ENCODE measurements around the gene RPAP3. TPM values are rescaled to one million over a fixed set of nuclear protein-coding genes. Genes with fewer than 3 reads are reported as not detected.
A peak's percentile ranks its signal among the peaks of the same experiment; 100 is the strongest.

Gene RPAP3
- total RNA-seq, 2 donors from 2014 or later: 15.0 to 26.5 TPM

DNA sequence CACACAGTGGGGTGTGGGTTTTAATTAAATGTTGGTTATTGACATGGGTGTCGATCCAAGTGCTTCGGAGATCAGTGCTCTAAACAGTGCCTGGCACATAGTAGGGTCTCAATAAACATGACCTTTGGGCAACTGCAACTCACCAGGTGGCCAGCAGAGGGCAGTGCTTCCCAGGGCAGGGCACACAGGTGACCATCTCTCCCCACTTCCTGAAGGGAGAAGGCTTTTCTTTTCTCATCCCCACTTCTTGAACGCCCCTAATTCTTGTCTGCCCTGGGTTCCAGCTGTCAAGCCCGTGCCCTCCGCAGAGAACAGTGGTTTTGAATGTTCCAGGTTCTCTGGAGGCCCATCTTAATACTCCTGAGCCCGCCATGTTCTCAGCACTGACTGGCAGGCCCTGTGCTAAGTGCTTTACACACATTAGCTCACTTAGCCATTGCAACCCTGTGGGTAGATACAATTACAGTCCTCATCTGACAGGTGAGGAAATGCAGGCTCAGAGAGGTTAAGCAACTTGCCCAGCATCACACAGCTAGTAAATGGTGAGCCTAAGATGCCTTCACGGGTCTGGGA is 36.5 kb upstream of the RPAP3 start:
- intact Hi-C loops (cut with DNase I): loop anchor here (5.0 kb wide), 1 partner anchor 35 kb away; no protein-coding TSS in a partner anchor
- peak; percentile 15 for TF ChIP-seq POLR2AphosphoS5 (IDR thresholded peaks at IDR 0.05)
- no peak for TF ChIP-seq POLR2A (IDR thresholded peaks at IDR 0.05)
- TF ChIP-seq, protein P1, sequence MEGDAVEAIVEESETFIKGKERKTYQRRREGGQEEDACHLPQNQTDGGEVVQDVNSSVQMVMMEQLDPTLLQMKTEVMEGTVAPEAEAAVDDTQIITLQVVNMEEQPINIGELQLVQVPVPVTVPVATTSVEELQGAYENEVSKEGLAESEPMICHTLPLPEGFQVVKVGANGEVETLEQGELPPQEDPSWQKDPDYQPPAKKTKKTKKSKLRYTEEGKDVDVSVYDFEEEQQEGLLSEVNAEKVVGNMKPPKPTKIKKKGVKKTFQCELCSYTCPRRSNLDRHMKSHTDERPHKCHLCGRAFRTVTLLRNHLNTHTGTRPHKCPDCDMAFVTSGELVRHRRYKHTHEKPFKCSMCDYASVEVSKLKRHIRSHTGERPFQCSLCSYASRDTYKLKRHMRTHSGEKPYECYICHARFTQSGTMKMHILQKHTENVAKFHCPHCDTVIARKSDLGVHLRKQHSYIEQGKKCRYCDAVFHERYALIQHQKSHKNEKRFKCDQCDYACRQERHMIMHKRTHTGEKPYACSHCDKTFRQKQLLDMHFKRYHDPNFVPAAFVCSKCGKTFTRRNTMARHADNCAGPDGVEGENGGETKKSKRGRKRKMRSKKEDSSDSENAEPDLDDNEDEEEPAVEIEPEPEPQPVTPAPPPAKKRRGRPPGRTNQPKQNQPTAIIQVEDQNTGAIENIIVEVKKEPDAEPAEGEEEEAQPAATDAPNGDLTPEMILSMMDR (IDR thresholded peaks at IDR 0.05): peak; percentile 94 to 99 (median 94)

DNA sequence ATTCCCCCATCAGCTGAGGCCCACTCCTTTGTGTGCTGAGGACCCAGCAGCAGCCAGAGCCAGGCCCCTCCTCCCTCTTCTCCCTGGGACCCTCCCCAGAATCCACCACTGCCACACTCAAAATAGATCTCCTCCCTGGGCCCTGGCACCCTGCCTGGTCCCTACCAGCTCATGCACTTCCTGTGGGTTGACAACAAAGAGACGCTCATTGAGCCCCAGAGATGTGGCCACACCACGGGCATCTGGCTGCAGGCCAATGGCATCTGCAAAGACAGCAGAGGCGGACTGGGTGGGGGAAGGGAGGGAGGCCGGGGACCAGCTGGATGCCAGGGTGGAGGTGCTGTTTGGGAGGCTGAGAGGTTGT is 35.5 kb upstream of the RPAP3 start:
- Histone ChIP-seq H3K9me3 (no peaks in the 10 kb centered on the region), H3K27ac (no peak overlapping the region), H3K4me1 (replicated peaks) (no peaks in the 10 kb centered on the region), H3K27me3 (replicated peaks; ENCODE audit: insufficient read depth) (no peaks in the 10 kb centered on the region), H3K36me3 (no peaks in the 10 kb centered on the region), H3K4me3 (no peak overlapping the region)
- WGBS: 28% methylated on average over 4 of the region's 4 CpGs
- TF ChIP-seq, protein P1 (IDR thresholded peaks at IDR 0.05): no peak
- DNase-seq (ENCODE audit: low spot score): no peak
- intact Hi-C loops (cut with DNase I): loop anchor here (5.0 kb wide), 1 partner anchor 36 kb away; no protein-coding TSS in a partner anchor

More for the DNA sequence above, 36.5 kb upstream of the RPAP3 start:
- Histone ChIP-seq H3K4me1 (replicated peaks) (no peaks in the 10 kb centered on the region), H3K4me3 (no peak overlapping the region), H3K36me3 (no peaks in the 10 kb centered on the region), H3K27me3 (replicated peaks; ENCODE audit: insufficient read depth) (no peaks in the 10 kb centered on the region), H3K9me3 (no peaks in the 10 kb centered on the region), H3K27ac (no peak overlapping the region)
- WGBS: 78% methylated on average over 7 of the region's 7 CpGs
- DNase-seq (ENCODE audit: low spot score): no peak

DNA sequence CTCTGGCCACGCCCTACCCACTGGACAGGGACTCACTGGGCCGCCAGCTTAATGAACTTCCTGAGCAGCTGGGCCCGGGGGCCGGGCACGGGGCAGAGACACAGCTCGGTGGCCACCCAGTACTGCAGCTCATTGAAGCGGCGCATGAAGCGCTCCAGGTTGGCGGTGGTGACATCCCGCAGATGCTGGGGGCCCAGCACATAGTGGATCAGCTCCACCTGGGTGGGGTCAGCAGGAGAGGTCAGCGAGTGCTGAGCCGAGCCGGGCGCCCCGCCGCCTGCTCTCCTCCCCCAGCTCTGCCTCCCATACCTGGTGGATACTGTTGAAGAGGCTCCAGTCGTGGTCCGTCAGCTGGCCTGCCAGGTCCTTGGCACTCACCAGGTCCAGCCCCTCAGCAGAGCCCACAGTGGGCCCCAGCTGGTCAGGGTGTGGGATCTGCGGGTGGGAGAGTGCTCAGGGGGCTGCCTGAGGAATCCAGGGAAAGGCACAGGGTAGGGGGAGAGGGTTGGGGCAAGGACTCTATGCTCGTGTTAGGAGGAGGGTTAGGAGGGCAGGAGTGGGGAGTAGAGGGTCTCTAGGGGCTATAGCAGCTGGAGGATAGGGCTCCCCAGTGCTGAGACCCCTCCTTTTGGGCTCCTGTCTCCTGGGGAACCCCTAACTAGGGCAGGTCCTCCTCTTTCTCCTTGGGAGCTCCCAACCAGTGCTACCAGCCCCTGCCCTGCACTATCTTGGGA is 34.9 kb upstream of the RPAP3 start:
- intact Hi-C loops (cut with DNase I): loop anchor here (5.0 kb wide), 1 partner anchor 37 kb away; no protein-coding TSS in a partner anchor
- H3K4me3 ChIP-seq: no peak overlapping the region

DNA sequence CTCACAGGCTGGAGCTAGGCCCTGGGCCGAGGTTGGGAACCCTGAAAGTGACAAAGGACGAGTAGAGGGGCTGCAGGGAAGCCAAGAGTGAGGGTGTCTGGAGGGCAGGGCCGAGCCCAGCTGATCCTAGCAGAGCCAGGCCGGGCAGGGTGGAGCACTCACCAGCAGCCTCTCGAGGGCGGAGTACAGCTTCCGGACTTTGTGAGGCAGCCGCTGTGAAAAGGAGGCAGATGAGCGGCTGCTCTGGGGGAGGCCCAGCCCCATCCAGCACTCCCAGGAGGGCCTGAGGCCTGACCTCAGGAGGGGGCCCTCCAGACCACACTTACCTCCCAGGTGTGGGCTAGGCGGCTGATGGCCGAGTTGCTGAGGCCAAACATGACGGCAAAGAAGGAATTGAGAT is 34.1 kb upstream of the RPAP3 start:
- Histone ChIP-seq H3K27ac (no peak overlapping the region), H3K27me3 (replicated peaks; ENCODE audit: insufficient read depth) (no peaks in the 10 kb centered on the region), H3K9me3 (no peaks in the 10 kb centered on the region), H3K4me1 (replicated peaks) (no peaks in the 10 kb centered on the region), H3K36me3 (no peaks in the 10 kb centered on the region), H3K4me3 (no peak overlapping the region)
- TF ChIP-seq POLR2A (IDR thresholded peaks at IDR 0.05): no peak
- TF ChIP-seq, protein P1 (IDR thresholded peaks at IDR 0.05): no peak
- TF ChIP-seq POLR2AphosphoS5 (IDR thresholded peaks at IDR 0.05): no peak
- WGBS: 89% methylated on average over 12 of the region's 12 CpGs
- intact Hi-C loops (cut with DNase I): loop anchor here (5.0 kb wide), 1 partner anchor 37 kb away; no protein-coding TSS in a partner anchor
- DNase-seq (ENCODE audit: low spot score): no peak

More for the DNA sequence above, 34.9 kb upstream of the RPAP3 start:
- no peak for TF ChIP-seq POLR2A (IDR thresholded peaks at IDR 0.05)
- TF ChIP-seq POLR2AphosphoS5 (IDR thresholded peaks at IDR 0.05): no peak
- TF ChIP-seq, protein P1 (IDR thresholded peaks at IDR 0.05): no peak
- H3K27ac ChIP-seq: no peak overlapping the region
- no peak for DNase-seq (ENCODE audit: low spot score)
- 79% methylated on average over 21 of the region's 21 CpGs for WGBS
- H3K4me1 ChIP-seq (replicated peaks): no peaks in the 10 kb centered on the region
- H3K9me3 ChIP-seq: no peaks in the 10 kb centered on the region
- H3K27me3 ChIP-seq (replicated peaks; ENCODE audit: insufficient read depth): no peaks in the 10 kb centered on the region
- no peaks in the 10 kb centered on the region for H3K36me3 ChIP-seq
